HG03159 (cell line): ENCODE results near the gene VPS26A.
"Not testable (repeated sequence)": the region's sequence is repeated elsewhere in the genome, so short reads cannot be mapped to it uniquely, and the experiment has no call there.

ENCODE experiments used
- ATAC-seq: cut with Tn5 transposase; IDR thresholded peaks from one replicate; pipeline ENCODE4 v1.9.1; 2021; ENCODE audit warnings: mild to moderate bottlenecking, moderate library complexity; ENCODE audit not compliant: unreplicated experiment

VPS26A gene

DNA sequence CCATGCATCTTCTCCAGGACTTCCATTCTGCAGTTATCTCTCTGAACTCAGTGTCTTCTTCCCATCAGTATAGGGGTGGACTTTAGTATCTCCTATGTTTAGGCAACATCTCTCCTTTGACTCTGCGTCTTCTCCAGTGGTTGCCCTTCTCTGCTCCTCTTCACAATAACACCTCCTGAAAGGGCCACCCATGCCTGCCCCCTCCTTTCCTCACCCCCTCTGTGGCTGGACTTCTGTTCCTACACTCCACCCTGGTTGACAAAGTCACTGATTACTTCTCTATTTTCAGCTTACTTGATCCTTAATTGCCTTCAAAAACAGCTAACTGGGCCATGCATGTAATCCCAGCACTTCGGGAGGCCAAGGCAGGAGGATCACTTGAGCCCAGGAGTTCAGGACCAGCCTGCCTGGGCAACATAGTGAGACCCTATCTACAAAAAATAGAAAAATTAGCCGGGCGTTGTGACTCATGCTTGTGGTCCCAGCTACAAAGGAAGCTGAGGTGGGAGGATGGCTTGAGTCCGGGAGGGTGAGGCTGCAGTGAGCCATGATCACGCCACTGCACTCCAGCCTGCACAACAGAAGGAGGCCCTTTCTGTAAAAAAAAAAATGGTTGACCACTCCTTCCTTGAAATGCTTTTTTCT, 22.4 kb upstream of the VPS26A start:
- ATAC-seq, result no peak

- no peak for ATAC-seq
These were observed 21.5 kb upstream of the VPS26A start for GRCh38 chr10:69102440-69102839.

GRCh38 chr10:69103784-69104183, 20.2 kb upstream of the VPS26A start:
- no peak for ATAC-seq

- ATAC-seq, result no peak
These were observed 18.8 kb upstream of the VPS26A start for GRCh38 chr10:69104994-69105790.

- ATAC-seq, result no peak
These were observed 16.8 kb upstream of the VPS26A start for GRCh38 chr10:69107176-69107490.

- ATAC-seq, result no peak
These were observed 16.3 kb upstream of the VPS26A start for GRCh38 chr10:69107699-69108098.

- no peak for ATAC-seq
These were observed 4.1 kb upstream of the VPS26A start for GRCh38 chr10:69119896-69120295.

GRCh38 chr10:69123306-69123746, 652 bp upstream of the VPS26A start:
- peak; percentile 15 for ATAC-seq

DNA sequence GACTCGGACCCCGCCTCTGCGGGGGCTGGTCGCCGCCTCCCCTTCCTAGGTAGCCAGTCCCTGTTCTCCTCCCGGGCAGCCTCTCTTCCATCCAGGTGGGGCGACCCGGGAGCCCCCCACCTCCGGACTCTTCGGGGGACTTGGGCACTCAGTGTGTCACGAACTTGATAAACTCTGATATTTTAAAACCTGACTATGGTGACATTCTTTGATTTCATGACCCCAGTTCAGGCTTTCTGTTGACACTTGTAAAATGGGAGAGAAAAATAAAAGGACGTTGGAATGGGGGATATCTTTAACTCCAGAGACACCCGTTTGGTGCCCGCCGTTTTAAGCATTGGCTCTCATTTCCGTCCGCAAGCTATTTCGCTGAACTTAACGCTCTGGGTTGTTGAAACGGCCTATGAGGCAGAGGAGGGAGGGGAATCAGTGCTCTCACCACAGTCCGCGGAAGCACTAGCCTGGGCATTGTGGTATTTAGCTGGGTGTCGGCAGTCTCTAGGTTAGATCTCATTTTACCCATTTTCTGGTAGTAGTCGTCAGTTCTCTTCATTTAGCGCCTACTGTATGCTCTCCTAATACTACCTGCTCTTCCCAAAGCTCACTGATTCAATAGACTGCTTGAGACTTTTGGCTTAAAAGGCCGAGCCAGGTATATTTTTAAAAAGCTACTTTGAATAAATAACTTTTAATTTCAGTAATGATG, 738 bp downstream of the VPS26A start:
- ATAC-seq, result peak; percentile 20

- no peak for ATAC-seq
These were observed 1.6 kb downstream of the VPS26A start for GRCh38 chr10:69125554-69125953.

GRCh38 chr10:69130251-69130650, 6.3 kb downstream of the VPS26A start:
- no peak for ATAC-seq

DNA sequence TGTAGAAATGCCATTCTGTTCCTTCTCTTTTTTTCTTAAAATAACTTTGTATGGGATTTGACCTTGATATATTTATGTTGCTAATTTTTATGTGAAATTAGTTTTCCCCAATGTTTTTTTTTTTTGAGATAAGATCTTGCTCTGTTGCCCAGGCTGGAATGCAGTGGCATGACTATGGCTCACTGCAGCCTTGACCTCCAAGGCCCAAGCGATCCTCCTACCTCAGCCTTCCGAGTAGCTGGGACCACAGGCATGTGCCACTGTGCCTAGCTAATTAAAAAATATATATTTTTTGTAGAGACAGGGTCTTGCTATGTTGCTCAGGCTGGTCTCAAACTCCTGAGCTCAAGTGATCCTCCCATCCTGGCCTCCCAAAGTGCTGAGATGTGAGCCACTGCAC, 16.0 kb downstream of the VPS26A start:
- ATAC-seq, result no peak

DNA sequence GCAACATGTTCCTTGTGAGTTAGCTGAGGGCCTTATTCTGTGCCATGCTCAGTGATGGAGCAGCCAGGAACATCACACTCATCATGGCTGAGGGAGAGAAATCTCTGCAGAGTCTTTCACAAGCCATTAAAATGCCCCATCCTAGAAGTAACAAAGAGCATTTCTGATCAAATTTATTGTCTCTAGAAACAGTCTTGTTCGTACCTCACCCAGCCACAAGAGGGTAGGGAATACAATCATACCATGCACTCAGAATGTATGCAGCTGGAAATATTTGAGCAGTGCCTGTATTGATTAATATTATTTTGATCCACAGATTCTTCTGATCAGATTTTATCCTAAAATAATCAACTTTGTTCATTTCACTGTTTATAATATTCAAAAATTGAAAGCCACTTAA, 17.3 kb downstream of the VPS26A start:
- no peak for ATAC-seq

- not testable (repeated sequence) for ATAC-seq
These were observed 18.1 kb downstream of the VPS26A start for GRCh38 chr10:69142074-69142473.

GRCh38 chr10:69142983-69143382, 19.0 kb downstream of the VPS26A start:
- no peak for ATAC-seq

- ATAC-seq, result no peak
These were observed 21.4 kb downstream of the VPS26A start for GRCh38 chr10:69145329-69145728.

DNA sequence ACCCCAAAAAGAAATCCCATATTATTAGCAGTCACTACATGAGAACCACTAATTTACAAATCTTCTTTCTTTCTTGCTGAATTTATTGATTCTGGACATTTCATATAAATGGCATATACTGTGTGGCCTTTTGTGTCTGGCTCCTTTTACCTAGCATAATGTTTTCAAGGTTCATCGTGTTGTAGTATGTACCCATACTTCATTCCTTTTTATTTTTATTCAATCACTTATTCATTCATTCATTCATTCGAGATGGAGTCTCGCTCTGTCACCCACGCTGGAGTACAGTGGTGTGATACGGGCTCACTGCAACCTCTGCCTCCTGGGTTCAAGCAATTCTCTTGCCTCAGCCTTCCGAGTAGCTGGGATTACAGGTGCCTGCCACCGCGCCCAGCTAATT, 21.9 kb downstream of the VPS26A start:
- no peak for ATAC-seq

GRCh38 chr10:69146759-69147158, 22.8 kb downstream of the VPS26A start:
- no peak for ATAC-seq

DNA sequence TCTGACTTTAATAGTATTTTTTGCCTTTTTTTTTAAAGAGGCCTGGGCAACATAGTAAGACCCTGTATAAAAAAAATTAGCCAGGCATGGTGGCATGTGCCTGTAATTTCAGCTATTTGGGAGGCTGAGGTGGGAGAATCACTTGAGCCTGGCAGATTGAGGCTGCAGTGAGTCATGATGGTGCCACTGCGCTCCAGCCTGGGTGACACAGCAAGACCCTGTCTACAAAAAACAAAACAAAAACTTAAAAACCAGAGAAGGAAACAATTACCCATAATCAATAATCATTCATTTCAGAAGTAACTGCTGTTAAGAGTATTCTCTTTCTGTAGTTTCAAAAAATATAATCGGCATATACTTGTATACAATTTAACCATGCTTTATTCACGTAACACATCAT, 28.0 kb downstream of the VPS26A start:
- no peak for ATAC-seq

- ATAC-seq, result no peak
These were observed 29.2 kb downstream of the VPS26A start for GRCh38 chr10:69153227-69153626.

GRCh38 chr10:69160809-69161241, 36.8 kb downstream of the VPS26A start:
- no peak for ATAC-seq

- ATAC-seq, result no peak
These were observed 44.5 kb downstream of the VPS26A start for GRCh38 chr10:69168493-69168892.
